A549 (cell line): ENCODE results near the gene EVA1C.
"Not testable (repeated sequence)": the region's sequence is repeated elsewhere in the genome, so short reads cannot be mapped to it uniquely, and the experiment has no call there.

Source experiments
- CBX2 ChIP-seq: fragments of 200-600 bp; sonication (generic); IDR thresholded peaks from 2 replicates; pipeline ENCODE4 v1.6.1; 2016; ENCODE audit warnings: low read depth, mild to moderate bottlenecking, borderline replicate concordance
- CEBPB ChIP-seq, 2 experiments: fragments of >200 bp in 1 of 2; sonication (Bioruptor Twin) in 1 of 2; formaldehyde crosslinking in 1 of 2; IDR thresholded peaks; 2 replicates each; pipeline ENCODE4 v1.6.1; 2012 to 2016
- CTCF ChIP-seq: fragments of >200 bp; sonication (Bioruptor Twin); formaldehyde crosslinking; IDR thresholded peaks from 3 replicates; pipeline ENCODE4 v1.5.1; 2016
- EP300 ChIP-seq, 2 experiments: fragments of >200 bp; sonication (Bioruptor Twin); formaldehyde crosslinking; IDR thresholded peaks; 2 replicates in 1 of 2; 3 replicates in 1 of 2; pipeline ENCODE4 v1.6.1; 2016 to 2017
- FOSL2 ChIP-seq, 2 experiments: fragments of 450-650 bp in 1 of 2; fragments of >200 bp in 1 of 2; sonication (Bioruptor Twin) in 1 of 2; formaldehyde crosslinking; IDR thresholded peaks; 2 replicates each; pipeline versions ENCODE4 v1.5.0 to v1.6.1; 2016 to 2020; ENCODE audit warnings: mild to moderate bottlenecking in 1 of 2, moderate library complexity in 1 of 2
- PHF8 ChIP-seq: fragments of 200-600 bp; sonication (generic); IDR thresholded peaks from 2 replicates; pipeline ENCODE4 v1.6.1; 2016; ENCODE audit warnings: low read depth, mild to moderate bottlenecking, antibody characterized with exemption, moderate library complexity, borderline replicate concordance
- POLR2A ChIP-seq: IDR thresholded peaks from 2 replicates; pipeline ENCODE4 v1.6.1; 2012; ENCODE audit warnings: mild to moderate bottlenecking, low read length
- RAD21 ChIP-seq, 2 experiments: fragments of >200 bp in 1 of 2; sonication (Bioruptor Twin) in 1 of 2; formaldehyde crosslinking in 1 of 2; IDR thresholded peaks in 1 of 2; conservative IDR thresholded peaks in 1 of 2; 2 replicates in 1 of 2; 3 replicates in 1 of 2; pipeline ENCODE4 v1.6.1; 2012 to 2018; ENCODE audit warnings: inconsistent platforms in 1 of 2
- TF ChIP-seq, protein P1 (sequence below): IDR thresholded peaks from 2 replicates; pipeline ENCODE4 v1.6.1; 2012; ENCODE audit warnings: low read depth, borderline replicate concordance
- TF ChIP-seq, protein P2 (sequence below): fragments of 150-350 bp; IDR thresholded peaks from 2 replicates; pipeline ENCODE4 v1.6.1; 2014; ENCODE audit warnings: low read depth, mild to moderate bottlenecking, low read length
- TF ChIP-seq, protein P3 (sequence below): IDR thresholded peaks from 2 replicates; pipeline ENCODE4 v1.6.1; 2012

- TF ChIP-seq CBX2; CTCF; PHF8; POLR2A; FOSL2 (IDR thresholded peaks at IDR 0.05); FOSL2 (CRISPR knock-in tag; IDR thresholded peaks at IDR 0.05); RAD21 (conservative IDR thresholded peaks at IDR 0.05 in 1 of 2, IDR thresholded peaks at IDR 0.05 in 1 of 2); CEBPB (IDR thresholded peaks at IDR 0.05); EP300 (IDR thresholded peaks at IDR 0.05): not testable (repeated sequence)
- TF ChIP-seq, protein P1, sequence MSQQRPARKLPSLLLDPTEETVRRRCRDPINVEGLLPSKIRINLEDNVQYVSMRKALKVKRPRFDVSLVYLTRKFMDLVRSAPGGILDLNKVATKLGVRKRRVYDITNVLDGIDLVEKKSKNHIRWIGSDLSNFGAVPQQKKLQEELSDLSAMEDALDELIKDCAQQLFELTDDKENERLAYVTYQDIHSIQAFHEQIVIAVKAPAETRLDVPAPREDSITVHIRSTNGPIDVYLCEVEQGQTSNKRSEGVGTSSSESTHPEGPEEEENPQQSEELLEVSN: not testable (repeated sequence)
- TF ChIP-seq, protein P2, sequence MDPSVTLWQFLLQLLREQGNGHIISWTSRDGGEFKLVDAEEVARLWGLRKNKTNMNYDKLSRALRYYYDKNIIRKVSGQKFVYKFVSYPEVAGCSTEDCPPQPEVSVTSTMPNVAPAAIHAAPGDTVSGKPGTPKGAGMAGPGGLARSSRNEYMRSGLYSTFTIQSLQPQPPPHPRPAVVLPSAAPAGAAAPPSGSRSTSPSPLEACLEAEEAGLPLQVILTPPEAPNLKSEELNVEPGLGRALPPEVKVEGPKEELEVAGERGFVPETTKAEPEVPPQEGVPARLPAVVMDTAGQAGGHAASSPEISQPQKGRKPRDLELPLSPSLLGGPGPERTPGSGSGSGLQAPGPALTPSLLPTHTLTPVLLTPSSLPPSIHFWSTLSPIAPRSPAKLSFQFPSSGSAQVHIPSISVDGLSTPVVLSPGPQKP: not testable (repeated sequence)
- TF ChIP-seq, protein P3, sequence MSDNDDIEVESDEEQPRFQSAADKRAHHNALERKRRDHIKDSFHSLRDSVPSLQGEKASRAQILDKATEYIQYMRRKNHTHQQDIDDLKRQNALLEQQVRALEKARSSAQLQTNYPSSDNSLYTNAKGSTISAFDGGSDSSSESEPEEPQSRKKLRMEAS: not testable (repeated sequence)
Measured at GRCh38 chr21:32530809-32531208, 118.3 kb downstream of the EVA1C start.
